PC-3 (cell line): Measurements from ENCODE around the gene CHD9. TPM values are rescaled to one million over a fixed set of nuclear protein-coding genes. Genes with fewer than 3 reads are reported as not detected.

Experiments
- ATAC-seq: fragments of 200-7000 bp; cut with Tn5 transposase; 2 replicates; pipeline ENCODE4 v1.9.1; 2020; ENCODE audit warnings: mild to moderate bottlenecking, moderate library complexity
- BruUV-seq: library from RNA; stranded (reverse); fragments of 400-500 nt; replicated peaks from 2 replicates; lab custom pipeline; 2021; lab: Mats Ljungman, UMichigan
- CTCF ChIA-PET: fragments of 300-600 bp; sonication (Branson Sonifier 250); formaldehyde crosslinking; loops from one replicate; lab custom pipeline; 2022; ENCODE audit warnings: antibody characterized with exemption; lab: Charles Lee
- POLR2A ChIA-PET: fragments of 300-600 bp; sonication (Branson Sonifier 250); formaldehyde crosslinking; loops from one replicate; lab custom pipeline; 2022; ENCODE audit warnings: antibody characterized with exemption; ENCODE audit not compliant: unreplicated experiment; lab: Charles Lee
- DNase-seq: peaks from one replicate; pipeline ENCODE4 v3.0.0-alpha.2; 2015
- H2AFZ ChIP-seq: fragments of 300-600 bp; sonication (generic); 2 replicates; pipeline ENCODE4 v1.6.0; 2016; ENCODE audit warnings: antibody characterized with exemption, low read length
- H3F3A ChIP-seq: fragments of 300-600 bp; sonication (generic); one replicate; pipeline ENCODE4 v1.6.0; 2017; ENCODE audit warnings: antibody characterized with exemption, low read length, control low read depth, mild to moderate bottlenecking; ENCODE audit not compliant: unreplicated experiment
- H3K27ac ChIP-seq: fragments of 300-600 bp; sonication (generic); 2 replicates; pipeline ENCODE4 v1.5.1; 2016; ENCODE audit warnings: mild to moderate bottlenecking, low read length
- H3K27me3 ChIP-seq: fragments of 300-600 bp; sonication (generic); 2 replicates; pipeline ENCODE4 v1.6.1; 2016; ENCODE audit warnings: low read length, mixed read lengths
- H3K36me3 ChIP-seq: fragments of 300-600 bp; sonication (generic); 2 replicates; pipeline ENCODE4 v1.6.1; 2016; ENCODE audit warnings: low read depth, mixed run types, low read length, mixed read lengths
- H3K4me1 ChIP-seq: fragments of 300-600 bp; sonication (generic); 2 replicates; pipeline ENCODE4 v1.5.1; 2016; ENCODE audit warnings: low read length; ENCODE audit not compliant: insufficient read depth
- H3K4me2 ChIP-seq: fragments of 300-600 bp; sonication (generic); 2 replicates; pipeline ENCODE4 v1.6.0; 2016; ENCODE audit warnings: low read length
- H3K4me3 ChIP-seq: fragments of 300-600 bp; sonication (generic); 2 replicates; pipeline ENCODE4 v1.5.1; 2016; ENCODE audit warnings: mild to moderate bottlenecking, low read length, mixed read lengths
- H3K79me2 ChIP-seq: fragments of 300-600 bp; sonication (generic); 2 replicates; pipeline ENCODE4 v1.6.1; 2017; ENCODE audit warnings: low read length, mixed read lengths
- H3K9ac ChIP-seq: fragments of 300-600 bp; sonication (generic); 2 replicates; pipeline ENCODE4 v1.6.0; 2016; ENCODE audit warnings: mild to moderate bottlenecking, low read length
- H3K9me2 ChIP-seq: fragments of 300-600 bp; sonication (generic); replicated peaks from 2 replicates; pipeline ENCODE4 v1.6.1; 2016; ENCODE audit warnings: mixed run types, low read length, mixed read lengths
- H3K9me3 ChIP-seq: fragments of 300-600 bp; sonication (generic); 2 replicates; pipeline ENCODE4 v1.6.1; 2016; ENCODE audit warnings: low read length, mixed read lengths
- H4K20me1 ChIP-seq: fragments of 300-600 bp; sonication (generic); 2 replicates; pipeline ENCODE4 v1.6.1; 2016; ENCODE audit warnings: low read length, mixed read lengths
- CTCF ChIP-seq: fragments of 300-600 bp; sonication (generic); conservative IDR thresholded peaks from 2 replicates; pipeline ENCODE4 v1.5.1; 2017; ENCODE audit warnings: antibody characterized with exemption, low read depth, mild to moderate bottlenecking, low read length
- EZH2 ChIP-seq: fragments of 300-600 bp; sonication (generic); IDR thresholded peaks from one replicate; pipeline ENCODE4 v1.6.1; 2017; ENCODE audit warnings: antibody characterized with exemption, mild to moderate bottlenecking, low read length; ENCODE audit not compliant: unreplicated experiment
- EZH2phosphoT487 ChIP-seq: fragments of 300-600 bp; sonication (generic); IDR thresholded peaks from 2 replicates; pipeline ENCODE4 v1.6.1; 2018; ENCODE audit warnings: mild to moderate bottlenecking, antibody characterized with exemption, low read length, borderline replicate concordance
- intact Hi-C: fragments of 100-400 bp; cut with micrococcal nuclease; formaldehyde crosslinking; loops from 2 replicates; pipeline ENCODE4 v1.9.0; 2023
- total RNA-seq: library from RNA; depleted of rRNA; stranded (reverse); fragments of >200 nt; gene quantifications from 2 replicates; pipeline ENCODE4 v1.2.3, GENCODE V29; 2014

CHD9 gene
- total RNA-seq, 1 experiment from 2014 or later: 13.3 TPM

DNA sequence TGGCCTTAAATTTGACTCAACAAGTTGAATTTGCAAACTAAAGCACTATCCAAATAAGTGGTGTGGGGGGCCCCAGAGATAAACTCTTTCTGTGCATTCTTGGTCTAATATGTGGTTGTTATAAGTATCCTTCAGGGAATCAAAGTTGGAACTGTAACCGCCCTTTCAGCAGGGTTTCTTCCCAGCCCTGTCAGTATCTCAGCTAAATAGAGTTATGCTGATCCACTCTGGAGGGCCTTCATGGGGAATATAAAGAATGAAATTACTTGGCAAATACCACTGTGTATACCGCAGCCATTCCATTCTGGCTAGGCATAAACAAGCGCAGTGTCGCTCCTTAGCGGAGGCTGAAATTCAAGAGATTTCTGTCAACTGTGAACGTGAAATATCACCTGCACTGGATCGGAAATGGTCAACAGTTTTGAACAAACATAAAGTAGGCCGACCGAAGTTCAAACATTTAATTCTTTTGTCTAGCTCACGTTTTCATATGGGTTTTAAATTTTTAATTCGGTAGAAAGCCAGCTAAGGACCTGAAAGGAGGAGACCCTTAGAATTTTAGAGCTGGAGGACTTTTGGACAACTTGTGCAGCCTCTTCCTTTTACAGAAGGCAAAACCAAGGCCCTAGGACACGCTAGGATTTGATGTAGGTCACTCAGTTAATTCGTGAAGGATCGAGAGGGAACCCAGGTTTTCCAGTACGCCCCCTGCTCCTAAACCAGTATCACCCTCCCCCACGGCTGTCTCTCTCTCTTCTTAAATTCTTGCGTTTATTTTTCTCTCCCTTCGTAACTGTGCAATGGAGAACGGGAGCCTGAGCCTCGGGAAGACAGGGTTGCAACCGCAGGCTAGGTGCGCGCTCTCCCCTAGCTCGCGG, 74.7 kb downstream of the CHD9 start:
- Histone ChIP-seq H3K9me2 (no peaks in the 10 kb centered on the region), H3F3A (no peaks in the 10 kb centered on the region), H3K27me3 (no peaks in the 10 kb centered on the region), H3K79me2 (peaks cover 18% of the 10 kb centered on the region), H2AFZ (peak overlapping the region; percentile 93), H3K4me1 (peaks cover 13% of the 10 kb centered on the region), H3K9ac (peak overlapping the region; percentile 74), H3K9me3 (no peaks in the 10 kb centered on the region), H3K4me2 (peak overlapping the region; percentile 91), H3K27ac (peak overlapping the region; percentile 53), H3K36me3 (no peaks in the 10 kb centered on the region), H3K4me3 (peak overlapping the region; percentile 75), H4K20me1 (no peaks in the 10 kb centered on the region)
- CTCF ChIA-PET: interaction anchor here (0.7 to 1.0 kb wide), 3 partner anchors 8 to 78 kb away, joined by 3 read pairs; partner anchors contain the start of gene CHD9
- DNase-seq (peak; percentile 6), ATAC-seq (no peak)
- TSS peak; percentile 82 for BruUV-seq
- intact Hi-C loops: loop anchor here (1.0 to 10.0 kb wide), 5 partner anchors 30 to 374 kb away; partner anchors contain the start of gene AKTIP
- POLR2A ChIA-PET: interaction anchor here (1.0 to 1.1 kb wide), 2 partner anchors 26 to 30 kb away, joined by 3 to 4 read pairs; no protein-coding TSS in a partner anchor
- TF ChIP-seq EZH2phosphoT487 (no peak), EZH2 (no peak), CTCF (no peak)

DNA sequence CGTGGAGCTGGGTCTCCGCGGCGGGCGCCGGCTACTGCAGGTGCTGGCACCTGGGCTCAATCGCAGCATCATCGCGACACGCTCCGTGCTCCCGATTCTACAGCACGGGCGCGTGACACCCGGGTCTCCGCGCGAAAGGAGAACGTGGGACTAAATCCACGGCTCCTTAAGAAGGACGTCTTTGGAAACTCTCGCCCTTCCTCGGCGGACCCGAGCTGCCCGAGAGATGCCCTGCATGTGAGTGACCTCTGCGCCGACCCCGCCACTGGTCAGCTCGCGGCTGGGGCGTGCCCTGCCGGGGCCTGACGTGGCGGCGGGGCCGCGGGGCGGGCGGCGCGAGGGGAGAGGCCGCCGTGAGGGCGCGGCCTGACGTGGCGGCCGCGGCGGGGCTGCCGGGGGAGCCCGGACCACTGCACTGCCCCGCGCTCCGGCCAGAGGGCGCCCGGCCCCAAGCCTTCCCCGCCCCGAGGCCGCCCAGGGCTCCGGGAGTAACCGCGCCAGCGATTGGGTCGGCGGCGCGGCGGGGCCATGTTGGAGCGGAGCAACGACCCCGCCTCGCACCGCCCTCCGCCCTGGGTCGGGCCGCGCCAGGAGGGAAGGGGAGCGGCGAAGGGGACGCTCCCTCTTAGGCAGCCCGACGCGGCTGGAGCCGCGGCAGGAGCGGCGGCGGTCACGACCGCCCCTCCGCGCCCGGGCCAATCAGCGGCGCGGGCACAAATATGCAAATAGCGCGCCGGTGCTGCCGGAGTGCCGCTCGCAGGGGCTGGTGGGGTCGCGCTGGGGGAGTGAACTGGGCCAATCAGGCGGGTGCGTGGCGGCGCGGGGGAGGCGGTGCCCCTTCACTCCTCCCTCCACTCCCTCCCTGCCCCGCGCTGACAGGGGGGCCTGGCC, 75.6 kb downstream of the CHD9 start:
- H3K9me3 ChIP-seq: no peaks in the 10 kb centered on the region
- ChIA-PET CTCF (interaction anchor here (0.7 to 1.0 kb wide), 3 partner anchors 9 to 77 kb away, joined by 3 read pairs; partner anchors contain the start of gene CHD9), POLR2A (interaction anchor here (1.0 to 1.1 kb wide), 2 partner anchors 27 to 31 kb away, joined by 3 to 4 read pairs; no protein-coding TSS in a partner anchor)
- H2AFZ ChIP-seq: peak overlapping the region; percentile 93
- H3K9ac ChIP-seq: peak overlapping the region; percentile 77
- H3K79me2 ChIP-seq: peaks cover 18% of the 10 kb centered on the region
- H3K4me2 ChIP-seq: peak overlapping the region; percentile 91
- H3F3A ChIP-seq: no peaks in the 10 kb centered on the region
- peak; percentile 76 for ATAC-seq
- H4K20me1 ChIP-seq: no peaks in the 10 kb centered on the region
- TF ChIP-seq CTCF (peak; percentile 18; the same call in 1 of the 2 replicates), EZH2 (no peak)
- no TSS peak for BruUV-seq
- H3K4me1 ChIP-seq: peaks cover 13% of the 10 kb centered on the region
- peak overlapping the region; percentile 75 for H3K4me3 ChIP-seq
- no peaks in the 10 kb centered on the region for H3K36me3 ChIP-seq
- intact Hi-C loops: loop anchor here (1.0 to 10.0 kb wide), 5 partner anchors 31 to 373 kb away; partner anchors contain the start of gene AKTIP
- no peaks in the 10 kb centered on the region for H3K27me3 ChIP-seq
- peak overlapping the region; percentile 69 for H3K27ac ChIP-seq
- no peaks in the 10 kb centered on the region for H3K9me2 ChIP-seq
- peak; percentile 83 for DNase-seq
